GM18508 (cell line): ENCODE measurements around the gene PEF1.
"Not testable (repeated sequence)": the region's sequence is repeated elsewhere in the genome, so short reads cannot be mapped to it uniquely, and the experiment has no call there.

Experiments used
- ATAC-seq: cut with Tn5 transposase; IDR thresholded peaks from one replicate; pipeline ENCODE4 v1.9.1; 2021; ENCODE audit warnings: moderate number of reproducible peaks; ENCODE audit not compliant: insufficient read depth, unreplicated experiment

The PEF1 gene

GRCh38 chr1:31588751-31589515, 55.7 kb downstream of the PEF1 start:
- no peak for ATAC-seq

DNA sequence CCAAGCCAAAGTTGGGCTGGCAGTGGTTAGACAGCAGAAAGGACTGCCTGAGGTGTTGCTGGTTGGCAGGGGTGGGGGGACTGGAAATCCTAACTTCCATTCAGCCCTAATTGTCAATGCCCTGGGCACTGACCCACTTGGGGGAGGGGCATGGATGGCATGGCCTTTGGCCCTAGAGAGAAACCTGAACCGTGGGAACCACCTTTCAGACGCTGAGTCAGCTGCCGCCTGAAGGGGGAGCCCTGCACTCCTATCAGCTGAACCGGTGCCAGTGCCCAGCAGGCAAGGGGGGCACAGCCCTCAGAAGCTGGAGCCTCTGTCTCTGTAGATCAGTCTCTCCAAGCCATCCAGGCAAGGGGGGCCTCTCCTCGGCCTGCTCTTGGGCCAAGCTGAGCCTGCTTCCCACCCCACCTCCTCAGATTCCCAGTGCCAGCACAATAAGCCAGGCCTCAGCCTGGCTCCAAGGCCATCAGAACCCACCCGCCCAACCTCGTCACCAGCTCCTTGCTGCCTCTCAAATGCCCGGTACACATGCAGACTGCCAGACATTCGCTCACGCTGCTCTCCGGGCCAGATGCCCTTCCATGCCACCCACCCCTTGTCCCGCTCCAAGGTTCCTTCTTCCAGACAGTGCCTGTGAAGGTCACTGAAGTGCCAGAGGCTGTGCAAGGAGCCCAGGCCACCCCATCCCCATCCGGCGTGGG, 56.8 kb downstream of the PEF1 start:
- no peak for ATAC-seq

- not testable (repeated sequence) for ATAC-seq
These were observed 57.4 kb downstream of the PEF1 start for GRCh38 chr1:31587328-31587699.

GRCh38 chr1:31586376-31587327, 58.0 kb downstream of the PEF1 start:
- ATAC-seq, result no peak

- no peak for ATAC-seq
These were observed 58.8 kb downstream of the PEF1 start for GRCh38 chr1:31585736-31586365.

GRCh38 chr1:31584869-31585735, 59.6 kb downstream of the PEF1 start:
- ATAC-seq, result no peak

DNA sequence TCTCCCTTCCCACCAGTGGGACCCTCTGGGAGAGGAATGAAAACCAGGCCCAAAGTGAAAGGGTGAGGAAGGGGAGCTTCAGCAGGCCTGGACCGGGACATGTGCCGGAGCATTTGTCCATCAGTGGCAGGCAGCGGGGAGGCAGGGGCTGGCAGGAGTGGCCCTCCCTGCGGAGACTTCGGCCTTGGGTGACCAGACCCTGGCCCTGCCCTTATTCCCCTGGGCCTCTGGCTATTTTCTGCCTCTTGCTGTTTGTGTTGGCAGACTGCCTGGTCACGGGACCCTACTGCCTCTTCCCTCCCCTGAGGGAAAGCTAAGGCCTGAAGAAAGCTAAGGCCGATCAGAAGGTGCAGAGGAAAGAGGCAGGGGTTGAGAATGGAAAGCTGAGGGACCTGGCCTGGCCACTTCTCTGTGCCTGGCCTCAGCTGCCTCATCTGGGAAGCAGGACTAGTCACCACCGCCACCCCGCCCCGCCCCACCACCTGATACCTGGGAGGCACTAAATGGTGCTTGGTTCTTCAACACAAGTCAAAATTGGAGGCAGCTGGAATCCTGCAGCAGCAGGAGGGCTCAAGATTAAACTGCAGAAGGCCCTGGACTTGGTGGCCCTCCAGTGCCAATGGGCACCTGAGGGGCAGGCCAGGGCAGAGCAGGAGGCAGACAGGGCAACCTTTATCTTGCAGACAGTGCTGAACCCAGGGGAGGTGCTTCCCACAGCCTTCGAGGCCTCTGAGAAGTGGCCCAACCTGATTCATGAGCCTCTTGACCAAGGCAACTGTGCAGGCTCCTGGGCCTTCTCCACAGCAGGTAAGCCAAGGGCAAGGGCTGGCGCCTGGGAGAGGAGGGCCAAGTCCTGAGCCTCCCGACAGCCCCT, 60.4 kb downstream of the PEF1 start:
- ATAC-seq, result no peak

- ATAC-seq, result no peak
These were observed 61.3 kb downstream of the PEF1 start for GRCh38 chr1:31583082-31583994.

DNA sequence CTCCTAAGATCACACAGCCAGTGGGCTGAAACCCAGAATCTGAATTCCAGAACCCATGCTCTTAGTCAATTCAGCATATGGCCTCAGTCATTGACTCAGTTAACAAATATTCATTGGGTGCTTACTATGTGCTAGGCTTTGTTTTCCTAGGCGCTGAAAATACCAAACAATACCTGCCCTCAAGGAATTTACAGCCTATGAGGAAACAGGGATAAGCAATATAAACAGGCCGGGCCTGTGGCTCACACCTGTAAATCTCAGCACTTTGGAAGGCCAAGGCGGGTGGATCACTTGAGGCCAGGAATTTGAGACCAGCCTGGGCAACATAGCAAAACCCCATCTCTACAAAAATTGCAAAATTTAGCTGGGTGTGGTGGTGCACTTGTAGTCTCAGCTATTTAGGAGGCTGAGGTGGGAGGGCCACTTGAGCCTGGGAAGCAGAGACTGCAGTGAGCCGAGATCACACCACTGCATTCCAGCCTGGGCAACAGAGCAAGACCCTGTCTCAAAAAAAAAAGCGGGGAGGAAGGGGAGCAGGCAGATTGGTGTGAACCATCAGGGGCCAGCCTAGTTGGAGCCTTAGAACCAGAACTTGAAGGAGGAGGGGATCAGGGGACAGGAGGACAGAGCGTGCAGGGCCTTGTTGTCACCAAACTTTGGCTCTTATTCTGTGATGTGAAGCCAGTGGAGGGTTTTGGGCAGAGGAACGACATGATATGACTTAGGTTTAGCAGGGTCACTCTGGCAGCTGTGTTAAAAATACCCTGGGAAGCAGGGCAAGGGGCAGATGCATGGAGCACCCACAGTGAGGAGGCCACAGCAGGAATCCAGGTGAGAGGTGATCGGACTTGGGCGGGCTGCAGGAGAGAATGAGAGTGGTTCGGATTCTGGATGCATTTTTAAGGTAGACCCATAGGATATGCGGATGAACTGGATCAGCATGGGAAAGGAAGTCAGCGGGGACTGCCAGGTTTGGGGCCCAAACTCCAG, 62.6 kb downstream of the PEF1 start:
- no peak for ATAC-seq

DNA sequence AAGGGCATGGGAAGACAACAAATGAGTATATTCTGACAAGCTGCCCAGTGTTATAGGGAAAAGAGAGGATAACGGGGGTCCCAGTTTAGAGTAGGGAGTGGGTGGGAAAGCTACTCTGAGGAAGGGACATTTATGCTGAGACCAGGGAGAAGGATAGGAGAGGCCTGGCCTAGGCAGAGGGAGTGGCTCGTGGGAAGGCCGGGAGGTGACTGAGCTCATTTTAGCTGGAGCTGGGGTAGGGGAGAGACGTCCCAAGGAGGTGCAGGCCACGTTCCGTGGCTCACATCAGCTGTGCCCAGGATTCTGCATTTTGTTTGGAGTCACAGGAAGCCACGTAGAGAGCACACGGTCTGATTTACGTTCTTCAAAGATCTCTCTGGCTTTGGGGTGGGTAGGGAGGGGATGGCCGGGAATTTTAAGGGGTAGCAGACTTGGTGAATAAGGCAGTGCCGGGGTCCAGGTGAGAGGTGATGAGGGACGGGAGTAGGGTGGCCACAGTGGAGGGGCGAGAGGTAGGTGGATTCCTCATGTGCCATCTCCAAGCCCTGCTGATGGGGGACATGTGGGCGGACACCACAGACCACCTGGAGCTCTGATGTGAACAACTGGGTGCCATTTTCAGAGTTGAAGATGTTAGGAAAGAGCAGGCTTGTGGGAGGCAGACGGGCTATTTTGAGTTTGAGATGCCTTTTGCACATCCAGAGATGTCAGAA, 63.6 kb downstream of the PEF1 start:
- no peak for ATAC-seq

- ATAC-seq, result no peak
These were observed 64.2 kb downstream of the PEF1 start for GRCh38 chr1:31580513-31580870.
